IMR-90 (cell line): Measurements from ENCODE around the gene RFX2. TPM values are rescaled to one million over a fixed set of nuclear protein-coding genes. Genes with fewer than 3 reads are reported as not detected.
A peak's percentile ranks its signal among the peaks of the same experiment; 100 is the strongest.

ENCODE experiments used
- ATAC-seq: fragments of 200-7000 bp; cut with Tn5 transposase; 2 replicates; pipeline ENCODE4 v1.9.1; 2020; ENCODE audit warnings: low read depth, mild to moderate bottlenecking, moderate library complexity
- BruUV-seq: library from RNA; stranded (reverse); fragments of 400-500 nt; replicated peaks from 2 replicates; lab custom pipeline; 2021; lab: Mats Ljungman, UMichigan
- CTCF ChIA-PET: fragments of 300-600 bp; formaldehyde crosslinking; extraction: SDS; loops from one replicate; lab custom pipeline; 2021; ENCODE audit warnings: antibody characterized with exemption; lab: Yijun Ruan, JAX
- POLR2A ChIA-PET: fragments of 300-600 bp; sonication (Branson Sonifier 250); formaldehyde crosslinking; loops from one replicate; lab custom pipeline; 2022; ENCODE audit warnings: antibody characterized with exemption; ENCODE audit not compliant: unreplicated experiment; lab: Charles Lee
- DNase-seq: peaks from one replicate; pipeline ENCODE4 v3.0.0; 2013
- H2AFZ ChIP-seq: replicated peaks from 2 replicates; pipeline ENCODE3; 2013; ENCODE audit warnings: low read length, mild to moderate bottlenecking; ENCODE audit not compliant: poor library complexity
- H2AK5ac ChIP-seq: 2 replicates; pipeline ENCODE4 v1.6.1; 2013; ENCODE audit warnings: low read depth, low read length, inconsistent platforms
- H2AK9ac ChIP-seq: replicated peaks from 2 replicates; pipeline ENCODE3; 2013; ENCODE audit warnings: mild to moderate bottlenecking, low read depth, low read length, moderate library complexity; ENCODE audit not compliant: poor library complexity
- H2BK120ac ChIP-seq: 2 replicates; pipeline ENCODE4 v1.6.1; 2013; ENCODE audit warnings: low read depth, low read length, inconsistent platforms
- H2BK15ac ChIP-seq: 3 replicates; pipeline ENCODE4 v1.6.1; 2013; ENCODE audit warnings: low read depth, low read length, inconsistent platforms
- H2BK20ac ChIP-seq: 2 replicates; pipeline ENCODE4 v1.6.1; 2013; ENCODE audit warnings: low read depth, mild to moderate bottlenecking, inconsistent platforms, low read length, moderate library complexity
- H2BK5ac ChIP-seq: 2 replicates; pipeline ENCODE4 v1.6.1; 2013; ENCODE audit warnings: mild to moderate bottlenecking, low read depth, low read length, inconsistent platforms; ENCODE audit not compliant: poor library complexity, severe bottlenecking
- H3K14ac ChIP-seq: replicated peaks from 2 replicates; pipeline ENCODE4 v1.6.1; 2013; ENCODE audit warnings: low read depth, low read length, inconsistent platforms
- H3K18ac ChIP-seq: 2 replicates; pipeline ENCODE4 v1.6.1; 2013; ENCODE audit warnings: low read depth, low read length, control low read depth
- H3K23ac ChIP-seq: 2 replicates; pipeline ENCODE4 v1.6.1; 2013; ENCODE audit warnings: low read depth, low read length, inconsistent platforms
- H3K27ac ChIP-seq: 2 replicates; pipeline ENCODE4 v1.5.1; 2013; ENCODE audit warnings: mild to moderate bottlenecking, control low read depth, low read length; ENCODE audit not compliant: insufficient read depth
- H3K27me3 ChIP-seq: 2 replicates; pipeline ENCODE4 v1.6.1; 2013; ENCODE audit warnings: low read length; ENCODE audit not compliant: control insufficient read depth, insufficient read depth
- H3K36me3 ChIP-seq: 2 replicates; pipeline ENCODE4 v1.6.1; 2013; ENCODE audit warnings: low read length, mixed read lengths; ENCODE audit not compliant: control insufficient read depth, insufficient read depth
- H3K4ac ChIP-seq: 2 replicates; pipeline ENCODE4 v1.6.1; 2013; ENCODE audit warnings: low read depth, low read length, inconsistent platforms
- H3K4me1 ChIP-seq: 2 replicates; pipeline ENCODE4 v1.6.1; 2013; ENCODE audit warnings: low read length, mixed read lengths; ENCODE audit not compliant: control insufficient read depth, insufficient read depth
- H3K4me2 ChIP-seq: 2 replicates; pipeline ENCODE4 v1.6.1; 2013; ENCODE audit warnings: low read depth, mild to moderate bottlenecking, control low read depth, low read length, moderate library complexity
- H3K4me3 ChIP-seq: 2 replicates; pipeline ENCODE4 v1.5.1; 2013; ENCODE audit warnings: low read depth, mild to moderate bottlenecking, control low read depth, low read length, moderate library complexity; ENCODE audit not compliant: insufficient read depth
- H3K56ac ChIP-seq: 2 replicates; pipeline ENCODE4 v1.6.1; 2013; ENCODE audit warnings: low read length, inconsistent platforms; ENCODE audit not compliant: insufficient read depth; ENCODE audit errors: extremely low read depth
- H3K79me1 ChIP-seq, 2 experiments: 2 replicates each; pipeline ENCODE4 v1.6.1; 2013; ENCODE audit warnings: low read length in 2 of 2, inconsistent platforms in 1 of 2, low read depth in 1 of 2
- H3K9ac ChIP-seq: 2 replicates; pipeline ENCODE4 v1.6.1; 2013; ENCODE audit warnings: low read depth, low read length, control low read depth
- H3K9me1 ChIP-seq: 2 replicates; pipeline ENCODE4 v1.6.1; 2013; ENCODE audit warnings: low read length, inconsistent platforms; ENCODE audit not compliant: insufficient read depth
- H3K9me3 ChIP-seq: 2 replicates; pipeline ENCODE4 v1.6.1; 2013; ENCODE audit warnings: low read length; ENCODE audit not compliant: control insufficient read depth, insufficient read depth
- H4K20me1 ChIP-seq: 2 replicates; pipeline ENCODE4 v1.6.1; 2013; ENCODE audit warnings: low read length, inconsistent platforms; ENCODE audit not compliant: insufficient read depth
- H4K5ac ChIP-seq: 2 replicates; pipeline ENCODE4 v1.6.1; 2013; ENCODE audit warnings: mild to moderate bottlenecking, low read depth, low read length, control low read depth
- H4K8ac ChIP-seq, 2 experiments: 2 replicates each; pipeline ENCODE4 v1.6.1; 2013; ENCODE audit warnings: low read depth in 2 of 2, low read length in 2 of 2, control low read depth in 1 of 2, inconsistent platforms in 1 of 2
- H4K91ac ChIP-seq: 2 replicates; pipeline ENCODE4 v1.6.1; 2013; ENCODE audit warnings: low read depth, low read length, inconsistent platforms; ENCODE audit not compliant: insufficient read depth
- CTCF ChIP-seq: conservative IDR thresholded peaks from 2 replicates; pipeline ENCODE4 v1.5.1; 2012; ENCODE audit warnings: mild to moderate bottlenecking, low read depth, low read length, improper control_type of control experiment
- NFE2L2 ChIP-seq: fragments of 150-350 bp; IDR thresholded peaks from 2 replicates; pipeline ENCODE4 v1.6.1; 2016; ENCODE audit warnings: low read depth, mild to moderate bottlenecking, low read length
- RAD21 ChIP-seq: IDR thresholded peaks from 2 replicates; pipeline ENCODE4 v1.6.1; 2012; ENCODE audit warnings: low read length, improper control_type of control experiment
- SMC3 ChIP-seq: fragments of 150-350 bp; IDR thresholded peaks from 2 replicates; pipeline ENCODE4 v1.6.1; 2016; ENCODE audit warnings: low read depth, mild to moderate bottlenecking, antibody characterized with exemption, low read length, moderate library complexity
- WGBS, 2 experiments: methylation state at CpG; one replicate each; pipeline versions ENCODE4 v1.1.5 to v1.1.7; 2013; ENCODE audit warnings: missing lambda C conversion rate in 2 of 2; ENCODE audit not compliant: insufficient read length in 1 of 2; ENCODE audit errors: extremely low coverage in 2 of 2; 5-methylcytosine and 5-hydroxymethylcytosine counted together
- dilution Hi-C: fragments of 300-500 bp; cut with HindIII; formaldehyde crosslinking; loops from one replicate; pipeline ENCODE4 v1.14.3; 2018; ENCODE audit warnings: low sequenced_read_pairs; ENCODE audit not compliant: unreplicated experiment
- in situ Hi-C: fragments of 300-500 bp; cut with MboI; formaldehyde crosslinking; loops from 3 replicates; pipeline ENCODE4 v1.14.3; 2019; ENCODE audit warnings: low sequenced_read_pairs, inconsistent platforms, mixed read lengths
- intact Hi-C: fragments of 100-400 bp; cut with micrococcal nuclease; formaldehyde crosslinking; loops from 2 replicates; pipeline ENCODE4 v1.10.0; 2022
- polyA plus RNA-seq, 3 experiments: library from polyadenylated mRNA; depleted of rRNA; stranded (reverse); fragments of >200 nt; gene quantifications; 2 replicates each; pipeline ENCODE4 v1.2.3, GENCODE V29; 2012; ENCODE audit warnings: low replicate concordance in 1 of 3
- total RNA-seq: library from RNA; depleted of rRNA; stranded (reverse); fragments of >200 nt; gene quantifications from 2 replicates; pipeline ENCODE4 v1.2.3, GENCODE V29; 2012

RFX2 gene
- total and polyA plus RNA-seq, 2 of the 4 experiments (the other 2 are of a cell fraction): 2.2 to 4.9 TPM

- TF ChIP-seq SMC3 (peak; percentile 76), NFE2L2 (no peak), CTCF (peak; percentile 92), RAD21 (peak; percentile 81)
Observed at GRCh38 chr19:5987077-5987818, 123.1 kb downstream of the RFX2 start.

More at GRCh38 chr19:5987077-5987818, 123.1 kb downstream of the RFX2 start:
- no peak overlapping the region; the same call in 1 of the 2 replicates for H2AK5ac ChIP-seq
- H2AK9ac ChIP-seq: no peak overlapping the region
- peak overlapping the region in 1 of 2 experiments; percentile 91; a peak in 2 of 4 replicates for H4K8ac ChIP-seq
- H2BK5ac ChIP-seq: no peak overlapping the region
- H3K4me2 ChIP-seq: peak overlapping the region; percentile 56
- H3K9me1 ChIP-seq: peaks cover 22% of the 10 kb centered on the region; the same call in 1 of the 2 replicates
- in situ Hi-C loops: loop anchor here (10.0 kb wide), 1 partner anchor 138 kb away; no protein-coding TSS in a partner anchor
- no peak overlapping the region for H2BK120ac ChIP-seq
- no peaks in the 10 kb centered on the region for H3K9me3 ChIP-seq
- no peak overlapping the region for H3K18ac ChIP-seq
- H4K20me1 ChIP-seq: no peaks in the 10 kb centered on the region
- H3K4ac ChIP-seq: peak overlapping the region; percentile 74; the same call in 1 of the 2 replicates
- H4K91ac ChIP-seq: no peak overlapping the region; the same call in 1 of the 2 replicates
- ChIA-PET CTCF (interaction anchor here (0.6 to 2.8 kb wide), 4 partner anchors 19 to 310 kb away, joined by 3 to 10 read pairs (median 8); no protein-coding TSS in a partner anchor), POLR2A (no interaction called here)
- H3K23ac ChIP-seq: 0 out of 2 replicates have a peak overlapping the region, but pooled peaks have one; percentile 11
- dilution Hi-C loops: no loop called here
- BruUV-seq: no TSS peak
- WGBS, 2 experiments: 20% methylated on average over 5 of the region's 17 CpGs; no CpG with 5 or more reads in 1 of the 2 experiments
- H3K27me3 ChIP-seq: no peaks in the 10 kb centered on the region
- peak overlapping the region; percentile 94 for H2AFZ ChIP-seq
- peak overlapping the region; percentile 14; the same call in 1 of the 2 replicates for H3K9ac ChIP-seq
- H2BK15ac ChIP-seq: no peak overlapping the region
- peak overlapping the region; percentile 60; the same call in 1 of the 2 replicates for H2BK20ac ChIP-seq
- H3K4me1 ChIP-seq: peaks cover 19% of the 10 kb centered on the region
- H3K56ac ChIP-seq: no peak overlapping the region
- intact Hi-C loops: loop anchor here (1.0 to 5.0 kb wide), 3 partner anchors 61 to 138 kb away; no protein-coding TSS in a partner anchor
- no peak overlapping the region for H3K4me3 ChIP-seq
- H3K79me1 ChIP-seq: 0 out of 4 replicates have a peak, but pooled peaks cover 0 to 5% of the 10 kb centered on the region in 2 experiments
- H3K14ac ChIP-seq: 0 out of 2 replicates have a peak overlapping the region, but pooled peaks have one; percentile 38
- peak; percentile 77 for DNase-seq
- peak overlapping the region; percentile 4; the same call in 1 of the 2 replicates for H4K5ac ChIP-seq
- no peaks in the 10 kb centered on the region for H3K36me3 ChIP-seq
- ATAC-seq: peak; percentile 70
- H3K27ac ChIP-seq: no peak overlapping the region
